Thymus (tissue), 11 donors: ENCODE results near the gene KRT39. TPM values are rescaled to one million over a fixed set of nuclear protein-coding genes. Genes with fewer than 3 reads are reported as not detected.

Source experiments
- DNase-seq, 9 donors: peaks; one replicate each; pipeline ENCODE4 v3.0.0-alpha.2; 2013; ENCODE audit warnings: low spot score in 9 of 9, low read depth in 6 of 9, missing footprints in 1 of 9
- H3K27ac ChIP-seq, 2 donors: one replicate each; pipeline ENCODE4 v1.5.1; 2013; ENCODE audit warnings: control low read depth in 1 of 2, low read depth in 1 of 2, low read length in 1 of 2, mild to moderate bottlenecking in 1 of 2, moderate library complexity in 1 of 2
- H3K27me3 ChIP-seq, 2 donors: one replicate each; pipeline ENCODE4 v1.5.1; 2013; ENCODE audit warnings: low read length in 1 of 2; ENCODE audit not compliant: control insufficient read depth in 2 of 2, insufficient read depth in 1 of 2
- H3K36me3 ChIP-seq, 2 donors: one replicate each; pipeline ENCODE4 v1.5.1; 2013; ENCODE audit warnings: low read length in 1 of 2, mild to moderate bottlenecking in 1 of 2, moderate library complexity in 1 of 2; ENCODE audit not compliant: control insufficient read depth in 2 of 2, insufficient read depth in 2 of 2
- H3K4me1 ChIP-seq, 2 donors: one replicate each; pipeline ENCODE4 v1.5.1; 2013; ENCODE audit warnings: low read length in 2 of 2; ENCODE audit not compliant: control insufficient read depth in 2 of 2, insufficient read depth in 2 of 2
- H3K4me3 ChIP-seq, 2 donors: one replicate each; pipeline ENCODE4 v1.5.1; 2013; ENCODE audit warnings: low read length in 2 of 2, control low read depth in 1 of 2, mild to moderate bottlenecking in 1 of 2
- H3K9me3 ChIP-seq, 2 donors: one replicate each; pipeline ENCODE4 v1.5.1; 2013; ENCODE audit warnings: low read length in 1 of 2, mild to moderate bottlenecking in 1 of 2; ENCODE audit not compliant: control insufficient read depth in 2 of 2, insufficient read depth in 1 of 2
- WGBS: extraction: QIAGEN DNeasy Blood & Tissue Kit; methylation state at CpG from one replicate; pipeline ENCODE4 v1.1.7; 2013; 5-methylcytosine and 5-hydroxymethylcytosine counted together
- polyA plus RNA-seq: library from polyadenylated mRNA; stranded (reverse); fragments of 200-250 nt; gene quantifications from one replicate; pipeline ENCODE4 v1.2.3, GENCODE V29; 2013
- total RNA-seq: library from RNA; stranded (reverse); fragments of 120-200 nt; gene quantifications from one replicate; pipeline ENCODE4 v1.2.4, GENCODE V29; 2013
- donor health status: healthy.

The KRT39 gene
- total and polyA plus RNA-seq, 2 donors, result 0.23 TPM; not detected in 1

DNA sequence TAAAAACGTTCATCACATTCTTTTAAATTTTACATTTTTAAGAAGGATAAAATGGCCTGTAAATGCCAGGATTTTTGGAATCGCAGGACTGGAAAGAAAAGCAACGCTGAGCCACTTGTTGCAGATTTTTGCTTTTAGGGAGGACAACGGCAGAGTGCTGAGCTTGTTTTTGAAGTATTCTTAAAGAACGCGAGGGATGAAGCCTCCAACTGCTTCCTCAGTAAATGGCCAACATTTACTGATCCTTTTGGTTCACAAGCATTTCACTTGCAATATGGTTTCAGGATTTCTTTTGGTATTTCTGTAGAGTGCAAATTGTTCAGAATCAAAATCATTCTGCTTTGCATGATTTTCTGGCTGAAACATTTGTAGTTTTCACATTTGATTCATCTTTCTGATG, 26.5 kb downstream of the KRT39 start:
- H3K9me3 ChIP-seq, result no peaks in the 10 kb centered on the region
- no peak overlapping the region for H3K4me3 ChIP-seq
- no peaks in the 10 kb centered on the region for H3K4me1 ChIP-seq
- H3K27ac ChIP-seq, result no peak overlapping the region
- no peaks in the 10 kb centered on the region for H3K36me3 ChIP-seq
- DNase-seq, result no peak
- no peaks in the 10 kb centered on the region for H3K27me3 ChIP-seq
- 89% methylated on average over 6 of the region's 6 CpGs for WGBS

DNA sequence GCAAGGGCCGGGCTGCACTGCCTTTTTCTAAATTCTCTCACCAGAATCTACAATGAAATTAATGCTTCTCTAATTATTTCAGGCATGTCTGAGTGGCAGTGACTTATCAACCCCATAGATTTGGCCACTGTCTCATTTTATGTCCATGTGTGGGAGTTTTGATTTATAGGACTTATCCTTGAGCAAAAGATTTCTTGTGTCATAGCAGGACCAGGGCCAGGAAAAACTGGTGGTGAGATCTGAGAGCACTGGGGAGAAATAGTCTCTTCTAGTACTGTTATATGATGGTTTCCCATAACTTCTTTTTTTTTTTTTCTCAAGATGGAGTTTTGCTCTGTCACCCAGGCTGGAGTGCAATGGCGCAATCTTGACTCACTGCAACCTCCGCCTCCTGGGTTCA, 27.8 kb downstream of the KRT39 start:
- Histone ChIP-seq H3K9me3 (no peaks in the 10 kb centered on the region), H3K36me3 (no peaks in the 10 kb centered on the region), H3K27me3 (no peaks in the 10 kb centered on the region), H3K4me3 (no peak overlapping the region), H3K4me1 (no peaks in the 10 kb centered on the region), H3K27ac (no peak overlapping the region)
- 92% methylated on average over 3 of the region's 3 CpGs for WGBS
- DNase-seq, result no peak

DNA sequence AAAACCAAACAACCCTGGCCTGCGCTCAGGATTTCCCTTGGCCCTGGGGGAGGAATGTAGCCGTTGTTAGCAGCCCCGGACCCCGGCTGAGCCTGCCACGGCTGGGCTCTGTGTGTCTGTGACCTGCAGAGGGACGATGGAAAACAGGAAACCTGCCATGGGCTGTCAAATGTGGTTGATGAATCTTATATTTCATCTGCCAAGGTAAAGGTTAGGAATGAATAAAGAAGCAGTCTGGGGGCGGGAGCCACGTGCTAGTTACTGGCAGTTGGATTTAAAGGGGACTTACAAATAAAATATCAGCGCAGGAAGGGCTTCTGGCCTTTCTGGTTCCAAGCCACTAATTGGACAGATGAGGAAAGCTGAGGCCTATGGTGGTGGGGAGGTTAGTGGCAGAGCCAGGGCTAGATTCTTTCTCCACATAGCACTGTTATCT, 29.3 kb downstream of the KRT39 start, which contains the start of gene KRT23:
TSS of gene KRT23 (minus strand) at position 263 of the 436 bp plus-strand sequence. CDS start 1,043 bp downstream, outside the sequence.
- Histone ChIP-seq H3K36me3 (no peaks in the 10 kb centered on the region), H3K9me3 (no peaks in the 10 kb centered on the region), H3K4me1 (no peaks in the 10 kb centered on the region), H3K4me3 (no peak within 1 kb of the TSS), H3K27me3 (no peaks in the 10 kb centered on the region), H3K27ac (no peak within 1 kb of the TSS)
- no peak for DNase-seq
- WGBS, result 72% methylated on average over 9 of the region's 9 CpGs

DNA sequence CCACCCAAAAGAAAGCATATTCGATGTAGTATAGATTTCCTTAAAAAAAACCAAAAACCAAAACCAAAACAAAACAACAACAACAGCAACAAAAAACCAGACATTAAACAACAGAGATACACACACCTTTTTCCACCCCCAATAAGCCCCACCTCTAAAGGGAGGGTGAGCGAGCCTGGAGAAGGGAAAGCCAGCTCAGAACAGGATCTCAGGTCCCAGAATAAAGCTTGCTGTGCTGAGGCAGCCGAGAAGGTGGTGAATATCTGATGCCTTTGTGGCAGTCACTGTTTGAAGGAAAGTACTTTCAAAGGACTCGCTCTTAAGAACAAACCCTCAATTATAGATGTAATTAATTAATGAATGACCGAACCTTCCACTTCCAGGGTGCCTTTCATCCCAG, 29.8 kb downstream of the KRT39 start:
- no peak for DNase-seq
- Histone ChIP-seq H3K36me3 (no peaks in the 10 kb centered on the region), H3K9me3 (no peaks in the 10 kb centered on the region), H3K4me3 (no peak overlapping the region), H3K27me3 (no peaks in the 10 kb centered on the region), H3K27ac (no peak overlapping the region), H3K4me1 (no peaks in the 10 kb centered on the region)
- 89% methylated on average over 5 of the region's 5 CpGs for WGBS

DNA sequence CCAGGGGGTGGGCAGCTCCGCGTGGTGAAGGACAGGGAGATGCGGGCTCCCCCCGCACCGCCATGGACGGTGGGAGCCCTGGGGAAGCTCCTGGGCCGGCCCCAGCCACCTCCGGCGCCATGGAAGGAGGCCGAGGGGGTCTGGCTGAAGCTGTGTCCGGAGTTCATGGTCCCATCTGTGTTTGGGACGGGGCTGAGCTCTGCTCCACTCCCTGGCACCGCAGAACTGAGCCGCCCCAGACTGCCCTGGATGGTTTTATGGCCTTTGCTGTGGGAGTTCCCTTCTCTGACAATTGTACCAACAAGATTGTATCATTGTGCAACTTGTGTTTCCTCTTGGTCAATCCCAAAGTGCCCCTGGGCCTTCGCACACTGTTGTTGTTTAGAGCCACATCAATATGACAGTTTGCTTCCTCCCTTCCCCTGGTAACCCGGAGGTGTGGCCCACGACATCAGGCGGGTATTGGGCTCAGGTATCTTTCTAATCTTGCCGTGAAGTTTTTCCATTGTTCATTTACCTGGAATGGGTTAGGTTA, 30.2 kb downstream of the KRT39 start:
- no peak overlapping the region for H3K27ac ChIP-seq
- H3K36me3 ChIP-seq, result no peaks in the 10 kb centered on the region
- H3K9me3 ChIP-seq, result no peaks in the 10 kb centered on the region
- no peaks in the 10 kb centered on the region for H3K27me3 ChIP-seq
- H3K4me1 ChIP-seq, result no peaks in the 10 kb centered on the region
- no peak for DNase-seq
- WGBS, result 93% methylated on average over 19 of the region's 19 CpGs
- H3K4me3 ChIP-seq, result no peak overlapping the region

DNA sequence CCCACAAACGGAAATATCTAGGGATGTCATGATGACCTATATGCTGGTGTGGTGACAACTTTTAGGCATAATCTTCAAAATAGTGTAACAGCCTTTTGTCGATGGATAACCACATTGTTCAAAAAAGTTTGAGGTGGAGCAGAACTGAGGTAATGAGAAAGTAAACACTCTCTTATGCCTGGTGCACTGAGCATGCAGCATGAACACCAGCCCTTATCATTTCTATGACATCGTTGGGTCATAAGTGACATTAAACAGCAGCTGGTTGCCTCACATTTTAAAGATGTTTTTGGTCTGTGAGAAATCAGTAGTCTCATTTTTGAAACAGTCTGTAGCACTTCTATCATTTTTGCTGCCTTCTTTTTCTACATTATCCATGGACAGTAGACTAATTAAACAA, 31.1 kb downstream of the KRT39 start:
- no peak overlapping the region for H3K27ac ChIP-seq
- no peaks in the 10 kb centered on the region for H3K27me3 ChIP-seq
- whole genome bisulfite sequencing, result 90% methylated on average over 3 of the region's 3 CpGs
- no peaks in the 10 kb centered on the region for H3K4me1 ChIP-seq
- H3K36me3 ChIP-seq, result no peaks in the 10 kb centered on the region
- no peak for DNase-seq
- no peak overlapping the region for H3K4me3 ChIP-seq
- H3K9me3 ChIP-seq, result no peaks in the 10 kb centered on the region

DNA sequence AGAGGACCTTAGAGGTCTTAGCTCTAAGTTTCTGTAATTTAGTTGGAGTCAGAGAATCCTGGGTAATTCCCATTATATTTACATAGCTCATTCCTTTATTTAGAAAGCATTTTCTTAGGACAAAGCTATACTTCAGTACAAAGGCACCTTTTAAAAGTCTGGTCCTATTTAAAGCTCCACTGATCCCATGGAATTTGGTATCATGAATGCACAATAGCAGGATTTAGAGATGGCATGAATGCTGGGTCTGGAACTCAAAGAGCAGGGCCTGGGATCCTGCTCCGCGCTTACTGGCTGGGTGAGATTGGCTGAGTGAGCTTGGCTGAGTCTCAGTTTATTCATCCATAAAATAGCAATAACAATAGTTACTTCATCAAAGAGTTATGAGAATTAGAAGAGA, 34.1 kb downstream of the KRT39 start:
- no peaks in the 10 kb centered on the region for H3K36me3 ChIP-seq
- no peaks in the 10 kb centered on the region for H3K9me3 ChIP-seq
- no peak for DNase-seq
- no peaks in the 10 kb centered on the region for H3K27me3 ChIP-seq
- H3K27ac ChIP-seq, result no peak overlapping the region
- WGBS, result 68% methylated on average over 2 of the region's 2 CpGs
- no peaks in the 10 kb centered on the region for H3K4me1 ChIP-seq
- H3K4me3 ChIP-seq, result no peak overlapping the region

DNA sequence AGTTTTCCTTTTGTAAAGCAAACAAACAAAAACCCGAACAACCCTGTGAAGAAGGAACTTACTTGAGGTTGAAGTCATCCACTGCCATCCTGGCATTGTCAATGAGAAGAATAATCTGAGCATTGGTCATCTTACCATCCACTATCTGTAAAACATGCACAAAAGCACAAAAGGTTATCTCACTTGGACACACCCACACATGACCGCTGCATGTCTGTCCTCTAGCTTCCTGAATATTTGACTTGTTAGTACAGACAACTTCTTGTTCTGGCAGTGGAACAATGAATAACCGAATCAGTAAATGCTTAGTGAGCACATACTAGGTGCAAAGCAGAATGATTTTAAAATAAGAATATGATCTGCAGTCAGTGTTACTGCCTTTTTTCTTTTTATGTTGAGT, 35.4 kb downstream of the KRT39 start:
- Histone ChIP-seq H3K9me3 (no peaks in the 10 kb centered on the region), H3K27me3 (no peaks in the 10 kb centered on the region), H3K4me3 (no peak overlapping the region), H3K27ac (no peak overlapping the region), H3K4me1 (no peaks in the 10 kb centered on the region), H3K36me3 (no peaks in the 10 kb centered on the region)
- no peak for DNase-seq
- WGBS, result 90% methylated on average over 3 of the region's 3 CpGs

DNA sequence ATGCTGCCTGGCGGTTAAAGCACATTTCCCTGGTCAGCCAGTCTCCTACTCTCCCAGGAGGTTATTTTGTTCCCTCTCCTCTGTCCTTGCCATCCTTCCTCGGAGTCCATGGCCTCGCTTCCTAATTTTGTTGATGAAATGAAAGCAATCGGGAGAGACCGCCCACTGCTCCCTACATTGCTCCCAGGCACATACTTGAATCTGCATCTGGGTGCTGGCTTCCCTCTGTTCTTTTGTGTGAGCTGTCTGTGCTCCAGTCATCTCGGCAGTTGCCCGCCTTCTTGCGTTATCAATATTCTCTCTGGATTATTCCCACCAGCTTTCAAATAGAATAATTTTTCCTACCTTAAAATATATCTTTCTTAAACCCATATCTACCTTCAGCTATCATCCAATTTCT, 40.4 kb downstream of the KRT39 start:
- no peaks in the 10 kb centered on the region for H3K9me3 ChIP-seq
- peaks cover 0 to 2% of the 10 kb centered on the region in 2 donors for H3K27me3 ChIP-seq
- H3K27ac ChIP-seq, result no peak overlapping the region
- no peaks in the 10 kb centered on the region for H3K4me1 ChIP-seq
- H3K36me3 ChIP-seq, result no peaks in the 10 kb centered on the region
- no peak overlapping the region for H3K4me3 ChIP-seq
- DNase-seq, result no peak
- WGBS, result 91% methylated on average over 8 of the region's 8 CpGs

DNA sequence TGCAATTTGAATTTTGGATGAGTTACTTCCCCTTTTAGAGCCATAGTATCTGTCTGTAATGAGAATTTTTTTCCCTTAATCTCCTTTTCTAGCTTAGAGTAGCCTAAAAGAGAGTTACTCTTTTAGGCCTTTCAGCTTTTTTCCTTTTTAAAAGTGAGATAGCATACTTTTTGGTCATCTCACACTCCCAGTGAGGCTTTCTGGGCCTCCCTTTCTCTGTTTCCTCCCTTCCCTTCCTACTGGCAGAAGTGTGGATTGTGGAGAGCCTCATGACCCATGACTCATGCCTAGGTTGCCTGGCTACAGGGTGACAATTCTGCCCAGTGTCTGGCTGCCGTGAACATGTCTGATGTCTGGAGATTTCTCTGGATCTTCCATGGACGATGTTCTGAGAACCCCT, 44.5 kb downstream of the KRT39 start:
- H3K4me1 ChIP-seq, result no peaks in the 10 kb centered on the region
- H3K27ac ChIP-seq, result no peak overlapping the region
- no peaks in the 10 kb centered on the region for H3K36me3 ChIP-seq
- WGBS, result 93% methylated on average over 2 of the region's 2 CpGs
- no peak for DNase-seq
- peaks cover 0 to 2% of the 10 kb centered on the region in 2 donors for H3K27me3 ChIP-seq
- no peaks in the 10 kb centered on the region for H3K9me3 ChIP-seq
- H3K4me3 ChIP-seq, result no peak overlapping the region
